Peyer's patch (tissue), 4 donors: Measurements from ENCODE around the gene SRC. TPM values are rescaled to one million over a fixed set of nuclear protein-coding genes. Genes with fewer than 3 reads are reported as not detected.

Source experiments
- DNase-seq, 3 donors: peaks; one replicate each; pipeline ENCODE4 v3.0.0-alpha.2; 2017 to 2019
- H3K27ac ChIP-seq, 4 donors: fragments of 200-600 bp; sonication (generic); one replicate each; pipeline ENCODE4 v1.5.1; 2016 to 2019
- H3K27me3 ChIP-seq, 2 donors: fragments of 200-600 bp; sonication (generic); one replicate each; pipeline ENCODE4 v1.5.1; 2019
- H3K36me3 ChIP-seq, 3 donors: fragments of 200-600 bp; sonication (generic); one replicate each; pipeline ENCODE4 v1.5.1; 2016 to 2019
- H3K4me1 ChIP-seq, 4 donors: fragments of 200-600 bp; sonication (generic); one replicate each; pipeline ENCODE4 v1.5.1; 2016 to 2019
- H3K4me3 ChIP-seq, 4 donors: fragments of 200-600 bp; sonication (generic); 1 replicate in 3 of 4; 2 replicates in 1 of 4; pipeline ENCODE4 v1.5.1; 2016 to 2019; ENCODE audit warnings: mild to moderate bottlenecking in 1 of 4
- H3K9me3 ChIP-seq, 4 donors: fragments of 200-600 bp; sonication (generic); one replicate each; pipeline ENCODE4 v1.5.1; 2016 to 2019; ENCODE audit warnings: mild to moderate bottlenecking in 1 of 4
- POLR2A ChIP-seq, 2 donors: fragments of 450-650 bp; IDR thresholded peaks; one replicate each; pipeline ENCODE4 v1.5.1; 2017; ENCODE audit warnings: antibody characterized with exemption in 2 of 2, mild to moderate bottlenecking in 2 of 2, moderate library complexity in 2 of 2
- total RNA-seq, 4 donors: library from RNA; depleted of rRNA; stranded (reverse); fragments of >200 nt; gene quantifications; one replicate each; pipeline ENCODE4 v1.1.0, GENCODE V29; 2016
- TF ChIP-seq, protein P1 (sequence below), 6 experiments: fragments of 450-650 bp in 4 of 6; fragments of 200-600 bp in 2 of 6; sonication (generic) in 1 of 6; IDR thresholded peaks; one replicate each; pipeline ENCODE4 v1.5.1; 2017 to 2019; ENCODE audit warnings: antibody characterized with exemption in 6 of 6, mild to moderate bottlenecking in 3 of 6, moderate library complexity in 1 of 6

SRC gene
- total RNA-seq, 4 donors from 2014 or later, result 85.8 to 187 (median 146) TPM

DNA sequence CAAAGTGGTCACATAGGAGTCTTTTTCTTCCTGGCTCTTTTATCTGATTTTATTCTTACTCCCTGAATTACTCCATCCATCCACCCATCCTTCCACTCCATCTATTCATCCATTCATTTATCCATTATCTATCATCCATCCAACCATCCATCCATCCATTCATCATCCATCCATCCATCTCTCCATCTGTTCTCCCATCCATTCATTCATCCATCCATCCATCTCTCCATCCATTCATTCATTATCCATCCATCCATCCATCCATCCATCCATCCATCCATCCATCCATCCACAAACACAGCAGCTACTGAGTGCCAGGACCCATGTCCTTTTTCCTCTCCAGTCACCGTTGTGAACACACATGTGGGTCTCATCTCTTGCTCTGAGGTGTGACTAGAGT, 96.6 kb downstream of the SRC start:
- no peak overlapping the region for H3K27ac ChIP-seq
- no peak for TF ChIP-seq POLR2A (IDR thresholded peaks at IDR 0.05)
- TF ChIP-seq, protein P1, sequence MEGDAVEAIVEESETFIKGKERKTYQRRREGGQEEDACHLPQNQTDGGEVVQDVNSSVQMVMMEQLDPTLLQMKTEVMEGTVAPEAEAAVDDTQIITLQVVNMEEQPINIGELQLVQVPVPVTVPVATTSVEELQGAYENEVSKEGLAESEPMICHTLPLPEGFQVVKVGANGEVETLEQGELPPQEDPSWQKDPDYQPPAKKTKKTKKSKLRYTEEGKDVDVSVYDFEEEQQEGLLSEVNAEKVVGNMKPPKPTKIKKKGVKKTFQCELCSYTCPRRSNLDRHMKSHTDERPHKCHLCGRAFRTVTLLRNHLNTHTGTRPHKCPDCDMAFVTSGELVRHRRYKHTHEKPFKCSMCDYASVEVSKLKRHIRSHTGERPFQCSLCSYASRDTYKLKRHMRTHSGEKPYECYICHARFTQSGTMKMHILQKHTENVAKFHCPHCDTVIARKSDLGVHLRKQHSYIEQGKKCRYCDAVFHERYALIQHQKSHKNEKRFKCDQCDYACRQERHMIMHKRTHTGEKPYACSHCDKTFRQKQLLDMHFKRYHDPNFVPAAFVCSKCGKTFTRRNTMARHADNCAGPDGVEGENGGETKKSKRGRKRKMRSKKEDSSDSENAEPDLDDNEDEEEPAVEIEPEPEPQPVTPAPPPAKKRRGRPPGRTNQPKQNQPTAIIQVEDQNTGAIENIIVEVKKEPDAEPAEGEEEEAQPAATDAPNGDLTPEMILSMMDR (IDR thresholded peaks at IDR 0.05), result no peak

DNA sequence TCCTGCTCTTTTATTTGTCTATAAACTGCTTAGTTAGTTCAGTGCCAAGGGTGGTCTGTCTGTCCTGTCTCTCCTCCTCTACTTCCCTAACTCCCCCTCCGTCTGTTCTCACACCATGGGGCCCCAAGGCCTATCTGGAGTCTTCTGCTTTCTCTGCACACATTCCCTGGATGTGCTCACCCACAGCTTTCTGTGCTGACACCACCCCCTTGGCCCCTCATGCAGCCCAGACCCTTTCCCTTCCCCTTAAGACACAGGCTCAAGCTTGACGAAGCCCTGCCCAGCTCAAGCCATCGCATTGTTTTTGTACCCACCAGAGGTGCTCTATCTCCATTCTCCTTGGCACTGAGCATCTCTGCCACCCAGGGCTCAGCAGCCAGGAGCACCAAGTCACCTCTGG, 97.0 kb downstream of the SRC start:
- DNase-seq, result no peak
- Histone ChIP-seq H3K27me3 (no peaks in the 10 kb centered on the region), H3K4me3 (no peak overlapping the region), H3K9me3 (no peaks in the 10 kb centered on the region), H3K4me1 (no peaks in the 10 kb centered on the region), H3K36me3 (no peaks in the 10 kb centered on the region), H3K27ac (no peak overlapping the region)
- TF ChIP-seq, protein P1 (IDR thresholded peaks at IDR 0.05), result no peak
- no peak for TF ChIP-seq POLR2A (IDR thresholded peaks at IDR 0.05)

More for the DNA sequence above, 96.6 kb downstream of the SRC start:
- no peaks in the 10 kb centered on the region for H3K27me3 ChIP-seq
- no peaks in the 10 kb centered on the region for H3K9me3 ChIP-seq
- DNase-seq, result no peak
- H3K4me3 ChIP-seq, result no peak overlapping the region
- H3K36me3 ChIP-seq, result no peaks in the 10 kb centered on the region
- no peaks in the 10 kb centered on the region for H3K4me1 ChIP-seq

DNA sequence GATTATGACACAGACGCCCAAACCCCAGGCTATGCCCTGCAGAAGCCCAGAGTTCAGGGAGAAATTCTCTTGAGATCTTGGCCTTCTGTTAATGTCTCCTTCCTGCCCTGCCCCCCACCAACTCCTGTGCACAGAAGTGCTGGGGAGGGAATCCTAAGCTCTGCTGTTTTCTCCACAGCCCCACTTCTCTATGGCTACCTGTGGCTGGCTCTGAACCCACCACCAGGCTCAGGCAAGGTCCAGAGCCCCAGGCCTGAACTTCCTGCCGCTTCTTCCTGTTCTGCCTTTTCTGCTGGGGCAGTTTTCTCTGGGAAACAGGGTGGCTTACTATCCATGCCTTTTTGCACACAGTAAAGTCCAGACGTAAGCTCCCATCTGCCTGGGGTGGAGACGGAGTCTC, 97.7 kb downstream of the SRC start:
- Histone ChIP-seq H3K36me3 (no peaks in the 10 kb centered on the region), H3K27me3 (no peaks in the 10 kb centered on the region), H3K4me1 (no peaks in the 10 kb centered on the region), H3K4me3 (no peak overlapping the region), H3K27ac (no peak overlapping the region), H3K9me3 (no peaks in the 10 kb centered on the region)
- no peak for DNase-seq
- TF ChIP-seq, protein P1 (IDR thresholded peaks at IDR 0.05), result no peak

DNA sequence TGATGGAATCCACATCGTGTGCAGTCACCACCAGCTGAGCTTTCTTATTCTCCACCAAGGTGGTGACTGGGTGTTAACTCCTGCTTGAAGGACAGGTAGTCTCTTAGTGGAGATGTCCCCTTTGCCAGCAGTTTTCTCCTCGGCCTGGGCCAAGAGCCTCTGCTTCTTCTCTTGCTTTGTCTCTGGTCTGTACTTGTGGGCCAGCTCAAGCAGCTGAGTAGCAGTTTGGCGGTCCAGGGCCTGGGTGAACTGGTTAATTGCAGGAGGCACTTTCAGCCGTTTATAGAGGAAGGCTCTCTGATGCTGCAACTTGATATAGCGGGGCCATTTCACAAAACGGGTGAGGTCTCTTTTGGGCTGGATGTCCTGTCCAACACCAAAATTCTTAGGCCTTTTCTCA, 99.1 kb downstream of the SRC start:
- H3K27ac ChIP-seq, result no peak overlapping the region
- no peak overlapping the region for H3K4me3 ChIP-seq
- H3K27me3 ChIP-seq, result no peaks in the 10 kb centered on the region
- TF ChIP-seq, protein P1 (IDR thresholded peaks at IDR 0.05), result no peak
- TF ChIP-seq POLR2A (IDR thresholded peaks at IDR 0.05), result no peak
- H3K9me3 ChIP-seq, result no peaks in the 10 kb centered on the region
- H3K4me1 ChIP-seq, result no peaks in the 10 kb centered on the region
- DNase-seq, result peak in 1 of 3 donors; percentile 15
- H3K36me3 ChIP-seq, result no peaks in the 10 kb centered on the region

DNA sequence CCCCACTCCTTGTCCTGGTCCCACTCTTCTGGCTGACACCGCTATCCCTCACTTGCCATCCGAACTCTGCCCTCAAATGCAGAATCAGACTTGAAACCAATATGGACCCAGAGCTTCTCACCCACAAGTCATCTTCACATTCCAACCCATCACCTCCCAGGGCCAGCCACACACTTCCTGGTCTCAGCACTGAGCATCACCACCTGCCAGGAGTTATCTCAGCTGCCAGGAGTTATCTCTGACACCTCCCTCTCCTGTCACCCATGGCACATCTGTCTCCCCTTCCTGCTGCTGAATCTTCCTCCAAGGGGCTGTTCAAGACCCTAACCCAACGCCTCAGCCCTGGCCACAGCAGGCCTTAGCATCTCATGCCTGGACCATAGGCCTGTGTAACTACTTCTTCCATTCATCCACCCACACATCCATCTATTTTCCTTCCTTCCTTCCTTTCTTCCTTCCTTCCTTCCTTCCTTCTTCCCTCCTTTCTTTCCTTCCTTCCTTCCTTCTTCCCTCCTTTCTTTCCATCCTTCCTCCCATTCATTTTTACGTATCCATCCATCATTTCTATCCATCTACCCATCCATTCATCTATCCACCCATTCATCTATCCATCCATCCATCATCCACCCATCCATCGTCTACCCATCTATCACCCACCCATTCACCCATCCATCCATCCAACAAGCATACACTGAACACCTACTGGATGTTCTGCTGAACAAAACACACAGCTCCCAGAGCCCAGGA, 100.5 kb downstream of the SRC start:
- Histone ChIP-seq H3K4me3 (no peak overlapping the region), H3K27me3 (no peaks in the 10 kb centered on the region), H3K27ac (no peak overlapping the region), H3K36me3 (no peaks in the 10 kb centered on the region), H3K4me1 (no peaks in the 10 kb centered on the region), H3K9me3 (no peaks in the 10 kb centered on the region)
- peak in 1 of 3 donors; percentile 8 for DNase-seq
- no peak for TF ChIP-seq POLR2A (IDR thresholded peaks at IDR 0.05)
- TF ChIP-seq, protein P1 (IDR thresholded peaks at IDR 0.05), result no peak
